Esophagus (tissue), 2 donors: ENCODE data around the gene WDR59. TPM values are rescaled to one million over a fixed set of nuclear protein-coding genes. Genes with fewer than 3 reads are reported as not detected.
"Not testable (repeated sequence)": the region's sequence is repeated elsewhere in the genome, so short reads cannot be mapped to it uniquely, and the experiment has no call there.

Experiments
- H3K27ac ChIP-seq, 2 donors: one replicate each; pipeline ENCODE4 v1.5.1; 2013; ENCODE audit warnings: low read depth in 2 of 2, mild to moderate bottlenecking in 2 of 2, inconsistent platforms in 1 of 2, low read length in 1 of 2, moderate library complexity in 1 of 2
- H3K27me3 ChIP-seq, 2 donors: one replicate each; pipeline ENCODE4 v1.6.1; 2013; ENCODE audit warnings: low read length in 2 of 2, control low read depth in 1 of 2, mild to moderate bottlenecking in 1 of 2; ENCODE audit not compliant: insufficient read depth in 2 of 2, control insufficient read depth in 1 of 2
- H3K36me3 ChIP-seq, 2 donors: one replicate each; pipeline ENCODE4 v1.6.1; 2013; ENCODE audit warnings: low read length in 1 of 2; ENCODE audit not compliant: control insufficient read depth in 2 of 2, insufficient read depth in 2 of 2
- H3K4me1 ChIP-seq, 2 donors: one replicate each; pipeline ENCODE4 v1.6.1; 2013; ENCODE audit warnings: low read length in 1 of 2; ENCODE audit not compliant: control insufficient read depth in 2 of 2, insufficient read depth in 2 of 2
- H3K4me3 ChIP-seq, 2 donors: one replicate each; pipeline ENCODE4 v1.5.1; 2013; ENCODE audit warnings: low read length in 2 of 2, mild to moderate bottlenecking in 2 of 2, low read depth in 1 of 2, moderate library complexity in 1 of 2
- H3K9me3 ChIP-seq, 2 donors: one replicate each; pipeline ENCODE4 v1.6.1; 2013; ENCODE audit warnings: mild to moderate bottlenecking in 2 of 2, low read depth in 1 of 2, low read length in 1 of 2, moderate library complexity in 1 of 2; ENCODE audit not compliant: control insufficient read depth in 2 of 2, insufficient read depth in 1 of 2
- WGBS, 2 donors: extraction: QIAGEN DNeasy Blood & Tissue Kit; methylation state at CpG; one replicate each; pipeline ENCODE4 v1.1.7; 2013; 5-methylcytosine and 5-hydroxymethylcytosine counted together
- polyA plus RNA-seq, 2 donors: library from polyadenylated mRNA; stranded (reverse); fragments of 200-250 nt; gene quantifications; one replicate each; pipeline ENCODE4 v1.2.3, GENCODE V29; 2013
- donor health status: healthy with polysubstance abuse.
- donor health status: Bipolar disorder and iron deficiency.

Gene WDR59
- 10 to 100 TPM; 16.1 to 27.6 TPM for polyA plus RNA-seq

- peak within 1 kb of the TSS; percentile 85 to 99 for H3K4me3 ChIP-seq
- H3K9me3 ChIP-seq: no peaks in the 10 kb centered on the region
- H3K27ac ChIP-seq: peak within 1 kb of the TSS; percentile 44 to 51
- H3K27me3 ChIP-seq: no peaks in the 10 kb centered on the region
- no peaks in the 10 kb centered on the region for H3K36me3 ChIP-seq
- 0 to 1% methylated on average over 65 to 68 of the region's 68 CpGs for WGBS, 2 donors
- no peaks in the 10 kb centered on the region for H3K4me1 ChIP-seq
These were observed at the start of gene WDR59 for GRCh38 chr16:74984529-74985296. TSS of gene WDR59 (minus strand) at chr16:74985123. CDS start at chr16:74985017, 106 bp downstream.

- Histone ChIP-seq H3K9me3 (no peaks in the 10 kb centered on the region), H3K27me3 (no peaks in the 10 kb centered on the region), H3K36me3 (no peaks in the 10 kb centered on the region), H3K4me3 (no peak overlapping the region), H3K27ac (no peak overlapping the region), H3K4me1 (peaks cover 0 to 2% of the 10 kb centered on the region in 2 donors)
These were observed 47.7 kb upstream of the WDR59 start for GRCh38 chr16:75032655-75033054.

GRCh38 chr16:75029854-75030253 is 44.9 kb upstream of the WDR59 start:
- Histone ChIP-seq H3K4me3 (no peak overlapping the region), H3K4me1 (no peaks in the 10 kb centered on the region), H3K9me3 (no peaks in the 10 kb centered on the region), H3K36me3 (no peaks in the 10 kb centered on the region), H3K27me3 (no peaks in the 10 kb centered on the region), H3K27ac (no peak overlapping the region)

GRCh38 chr16:75028544-75029135 is 43.7 kb upstream of the WDR59 start:
- Histone ChIP-seq H3K4me1 (no peaks in the 10 kb centered on the region), H3K36me3 (no peaks in the 10 kb centered on the region), H3K9me3 (no peaks in the 10 kb centered on the region), H3K4me3 (no peak overlapping the region), H3K27ac (no peak overlapping the region), H3K27me3 (no peaks in the 10 kb centered on the region)
- WGBS, 2 donors: 81 to 90% methylated on average over 4 of the region's 4 CpGs

GRCh38 chr16:75027520-75028300 is 42.8 kb upstream of the WDR59 start:
- Histone ChIP-seq H3K36me3 (no peaks in the 10 kb centered on the region), H3K27ac (no peak overlapping the region), H3K27me3 (no peaks in the 10 kb centered on the region), H3K4me3 (no peak overlapping the region), H3K9me3 (no peaks in the 10 kb centered on the region), H3K4me1 (no peaks in the 10 kb centered on the region)
- 86 to 87% methylated on average over 6 of the region's 6 CpGs for WGBS, 2 donors

GRCh38 chr16:75026892-75027391 is 42.0 kb upstream of the WDR59 start:
- Histone ChIP-seq H3K4me1 (no peaks in the 10 kb centered on the region), H3K9me3 (no peaks in the 10 kb centered on the region), H3K4me3 (no peak overlapping the region), H3K27ac (peak overlapping the region; percentile 20 to 54), H3K27me3 (no peaks in the 10 kb centered on the region), H3K36me3 (no peaks in the 10 kb centered on the region)
- WGBS, 2 donors: 94 to 95% methylated on average over 2 of the region's 2 CpGs

- not testable (repeated sequence) for H3K4me1 ChIP-seq, H3K27me3 ChIP-seq, H3K36me3 ChIP-seq, H3K9me3 ChIP-seq, H3K4me3 ChIP-seq
- WGBS, 2 donors: 68 to 70% methylated on average over 10 of the region's 10 CpGs
- H3K27ac ChIP-seq: peak overlapping the region; percentile 20 to 54
These were observed 41.4 kb upstream of the WDR59 start for GRCh38 chr16:75026239-75026891.

- Histone ChIP-seq H3K36me3 (peaks cover 0 to 2% of the 10 kb centered on the region in 2 donors), H3K4me1 (no peaks in the 10 kb centered on the region), H3K4me3 (no peak overlapping the region), H3K27me3 (no peaks in the 10 kb centered on the region), H3K9me3 (peaks cover 0 to 2% of the 10 kb centered on the region in 2 donors), H3K27ac (peak overlapping the region; percentile 57 to 73)
- 32 to 51% methylated on average over 3 of the region's 3 CpGs for WGBS, 2 donors
These were observed 40.8 kb upstream of the WDR59 start for GRCh38 chr16:75025761-75026160.

- Histone ChIP-seq H3K27ac (peak overlapping the region in 1 of 2 donors; percentile 61), H3K4me3 (no peak overlapping the region), H3K9me3 (peaks cover 0 to 2% of the 10 kb centered on the region in 2 donors), H3K36me3 (peaks cover 0 to 2% of the 10 kb centered on the region in 2 donors), H3K27me3 (no peaks in the 10 kb centered on the region), H3K4me1 (no peaks in the 10 kb centered on the region)
- WGBS, 2 donors: 69 to 71% methylated on average over 4 of the region's 4 CpGs
These were observed 39.7 kb upstream of the WDR59 start for GRCh38 chr16:75024594-75024993.
